BLaER1 (cell line): ENCODE data around the gene DHX30.

Experiments used
- H3K27ac ChIP-seq: shearing (Covaris generic); formaldehyde crosslinking; 2 replicates; pipeline ENCODE4 v1.8.1; 2022
- H3K27me3 ChIP-seq: shearing (Covaris generic); formaldehyde crosslinking; 2 replicates; pipeline ENCODE4 v1.8.1; 2022
- H3K36me3 ChIP-seq: shearing (Covaris generic); formaldehyde crosslinking; 2 replicates; pipeline ENCODE4 v1.8.1; 2022
- H3K4me1 ChIP-seq: shearing (Covaris generic); formaldehyde crosslinking; 2 replicates; pipeline ENCODE4 v1.8.1; 2022
- H3K4me2 ChIP-seq: shearing (Covaris generic); formaldehyde crosslinking; 2 replicates; pipeline ENCODE4 v1.8.1; 2022
- H3K4me3 ChIP-seq: shearing (Covaris generic); formaldehyde crosslinking; 2 replicates; pipeline ENCODE4 v1.8.1; 2022
- H3K9ac ChIP-seq: shearing (Covaris generic); formaldehyde crosslinking; 2 replicates; pipeline ENCODE4 v1.8.1; 2022
- H3K9me3 ChIP-seq: shearing (Covaris generic); formaldehyde crosslinking; 2 replicates; pipeline ENCODE4 v1.8.1; 2022
- H4K20me1 ChIP-seq: shearing (Covaris generic); formaldehyde crosslinking; 2 replicates; pipeline ENCODE4 v1.8.1; 2022
- Cebpa-rat ChIP-seq: shearing (Covaris generic); IDR thresholded peaks from 2 replicates; pipeline ENCODE4 v1.8.1; 2022

The DHX30 gene

DNA sequence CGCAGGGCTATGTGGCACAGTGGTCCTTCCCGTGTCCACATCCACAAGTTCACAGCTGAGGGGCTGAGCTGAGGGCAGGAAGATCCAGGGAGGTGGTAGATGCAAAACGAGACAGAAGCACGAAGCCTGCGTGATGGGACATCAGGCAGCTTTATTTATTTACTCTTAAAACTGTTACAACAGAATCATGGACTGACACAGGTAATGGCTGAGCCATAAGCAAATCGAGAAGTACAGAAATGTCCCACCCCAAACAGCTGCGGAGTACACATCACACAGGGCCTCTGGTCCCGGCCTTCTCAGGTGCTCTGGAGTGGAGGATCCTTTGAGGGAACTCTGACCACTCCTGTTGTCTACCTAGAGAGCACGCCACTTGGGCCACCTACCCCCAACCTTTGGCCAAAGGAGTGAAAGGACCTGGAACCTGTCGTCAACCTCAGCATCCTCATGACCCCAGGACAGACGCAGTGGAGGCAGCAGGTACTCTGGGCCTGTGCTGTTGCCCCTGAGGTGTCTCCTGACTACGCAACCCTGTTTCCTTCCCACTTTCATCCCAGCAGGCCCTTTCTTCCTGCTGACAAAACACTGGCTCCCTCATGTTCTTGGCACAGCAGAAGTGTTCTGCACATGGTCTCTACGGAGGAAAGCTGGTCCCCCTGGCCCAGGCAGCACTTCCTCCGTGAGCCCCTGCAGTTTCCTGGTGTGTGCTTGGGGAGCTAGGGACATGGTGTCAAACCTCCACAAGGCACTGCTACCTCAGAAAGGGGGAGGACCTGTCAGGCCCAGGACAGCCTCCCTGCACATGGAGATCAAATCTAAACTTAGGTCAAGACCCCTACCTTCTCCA lies 47.8 kb downstream of the DHX30 start:
- peak overlapping the region; percentile 75 for H3K27ac ChIP-seq
- H3K27me3 ChIP-seq: no peaks in the 10 kb centered on the region
- peak overlapping the region; percentile 50 for H3K9ac ChIP-seq
- peak overlapping the region; percentile 9; the same call in 1 of the 2 replicates for H3K4me3 ChIP-seq
- peaks cover 48% of the 10 kb centered on the region for H3K4me1 ChIP-seq
- TF ChIP-seq Cebpa-rat: no peak
- H3K4me2 ChIP-seq: peak overlapping the region; percentile 85
- peaks cover 95% of the 10 kb centered on the region for H3K36me3 ChIP-seq
- peaks cover 63% of the 10 kb centered on the region for H4K20me1 ChIP-seq
- H3K9me3 ChIP-seq: no peaks in the 10 kb centered on the region

DNA sequence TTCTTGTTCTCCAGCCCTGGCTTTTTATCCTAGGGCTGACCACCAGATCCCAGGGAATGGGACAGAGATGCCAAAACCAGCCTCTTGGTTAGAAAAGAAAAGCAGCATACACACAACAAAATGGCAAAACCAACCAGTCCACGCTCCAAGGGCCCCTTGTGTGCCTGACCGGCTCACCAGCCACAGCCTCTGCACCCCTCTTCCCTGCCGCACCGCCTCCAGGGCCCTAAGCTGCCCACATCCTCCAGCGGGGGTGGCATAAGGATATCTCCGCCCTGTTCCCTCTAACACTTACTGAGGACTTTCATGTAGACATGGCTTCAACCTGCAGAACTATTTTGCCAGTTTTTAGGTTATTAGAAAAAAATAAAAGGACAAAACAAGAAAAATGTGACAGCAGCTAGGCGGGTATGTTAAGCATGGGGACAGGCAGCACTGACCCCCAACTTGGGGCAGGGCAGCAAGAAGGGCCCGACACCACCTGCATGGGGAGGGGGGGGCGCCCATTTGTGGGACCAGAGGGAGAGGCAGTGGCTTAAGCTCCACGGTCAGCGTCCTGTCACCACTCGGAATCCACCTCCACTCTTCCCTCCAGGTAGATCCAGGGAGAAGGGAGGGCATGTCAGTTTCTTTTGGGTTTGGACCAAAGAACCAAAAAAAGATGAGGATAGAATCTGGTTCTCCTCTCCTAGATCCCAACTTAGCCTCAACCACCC lies 49.1 kb downstream of the DHX30 start:
- TF ChIP-seq Cebpa-rat: no peak
- Histone ChIP-seq H3K27ac (peak overlapping the region; percentile 75; the same call in 1 of the 2 replicates), H3K4me1 (peaks cover 48% of the 10 kb centered on the region), H3K36me3 (peaks cover 95% of the 10 kb centered on the region), H3K4me3 (no peak overlapping the region), H3K9me3 (no peaks in the 10 kb centered on the region), H4K20me1 (peaks cover 51% of the 10 kb centered on the region), H3K4me2 (peak overlapping the region; percentile 85), H3K27me3 (no peaks in the 10 kb centered on the region), H3K9ac (no peak overlapping the region)

DNA sequence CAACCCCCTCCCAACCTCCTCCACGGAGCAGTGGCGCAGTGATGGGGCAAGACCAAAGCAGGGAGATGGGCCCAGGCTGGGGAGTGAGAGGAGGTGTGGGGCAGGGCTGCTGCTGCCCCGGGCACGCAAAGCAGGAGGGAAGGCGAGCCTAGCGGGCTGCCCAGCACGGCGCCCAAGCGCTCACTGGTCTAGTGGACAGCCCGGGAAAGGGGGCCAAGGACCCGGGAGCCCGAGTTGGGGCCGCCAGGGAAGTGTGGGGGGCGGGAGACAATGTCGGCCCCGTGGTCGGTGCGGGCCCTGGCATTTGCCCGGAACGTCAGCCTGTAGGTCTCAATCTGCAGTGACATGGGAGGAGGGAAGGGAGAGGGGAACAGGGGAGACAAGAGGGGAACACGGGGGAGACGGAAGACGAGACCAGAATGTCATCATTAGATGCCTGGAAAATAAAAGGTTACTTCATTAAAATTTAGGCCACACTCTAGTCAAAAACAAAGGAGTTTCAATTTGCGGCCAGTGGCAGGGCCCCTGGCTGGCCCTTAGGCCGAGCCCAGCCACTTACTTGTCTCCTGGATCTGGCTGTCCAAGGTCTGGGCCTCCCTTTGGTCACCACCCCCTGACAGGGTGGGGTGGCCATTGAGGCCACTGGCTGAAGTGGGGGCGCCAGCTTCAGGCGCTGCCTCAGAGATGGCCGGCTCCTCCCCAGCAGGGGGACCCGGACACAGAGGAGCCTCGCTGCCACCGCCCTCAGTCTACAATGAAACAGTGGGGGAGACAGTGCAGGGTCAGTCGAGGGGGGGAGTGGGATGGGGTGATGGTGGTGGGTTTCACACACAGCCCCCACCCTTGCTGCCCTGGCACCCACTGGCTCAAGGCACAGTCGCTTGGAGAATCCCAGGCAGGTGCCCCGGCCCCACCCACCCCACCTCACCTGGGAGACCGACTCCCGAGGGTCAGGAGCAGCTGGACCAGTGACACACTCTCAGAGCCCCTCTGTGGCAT lies 50.0 kb downstream of the DHX30 start:
- Histone ChIP-seq H3K36me3 (peaks cover 95% of the 10 kb centered on the region), H3K9me3 (no peaks in the 10 kb centered on the region), H3K9ac (no peak overlapping the region), H3K4me1 (peaks cover 48% of the 10 kb centered on the region), H3K27me3 (no peaks in the 10 kb centered on the region), H3K4me3 (no peak overlapping the region), H3K4me2 (peak overlapping the region; percentile 85; the same call in 1 of the 2 replicates), H4K20me1 (peaks cover 42% of the 10 kb centered on the region), H3K27ac (no peak overlapping the region)
- no peak for TF ChIP-seq Cebpa-rat

DNA sequence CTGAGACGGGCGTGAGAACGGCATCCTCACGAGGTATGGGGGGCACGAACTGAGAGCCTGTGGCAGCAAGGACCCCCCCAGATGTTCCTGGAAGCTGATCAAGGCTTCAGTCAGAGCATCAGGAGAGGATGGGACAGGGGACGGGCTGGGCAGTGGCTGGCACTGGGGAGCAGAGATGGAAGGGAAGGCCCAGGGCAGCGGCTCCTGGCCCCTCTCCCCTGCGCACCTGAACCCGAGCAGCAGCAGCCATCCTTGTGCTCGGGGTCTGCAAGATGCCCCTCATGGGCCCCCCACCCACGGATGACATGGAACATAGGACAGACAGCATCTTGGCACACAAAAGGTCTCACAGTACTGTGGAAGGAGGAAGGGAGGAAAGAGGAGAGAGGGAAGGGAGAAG lies 51.3 kb downstream of the DHX30 start:
- H3K4me3 ChIP-seq: no peak overlapping the region
- no peaks in the 10 kb centered on the region for H3K27me3 ChIP-seq
- H3K4me1 ChIP-seq: peaks cover 35% of the 10 kb centered on the region
- no peak overlapping the region for H3K9ac ChIP-seq
- peaks cover 29% of the 10 kb centered on the region for H4K20me1 ChIP-seq
- peaks cover 93% of the 10 kb centered on the region for H3K36me3 ChIP-seq
- H3K9me3 ChIP-seq: no peaks in the 10 kb centered on the region
- H3K27ac ChIP-seq: no peak overlapping the region
- TF ChIP-seq Cebpa-rat: no peak
- no peak overlapping the region for H3K4me2 ChIP-seq

DNA sequence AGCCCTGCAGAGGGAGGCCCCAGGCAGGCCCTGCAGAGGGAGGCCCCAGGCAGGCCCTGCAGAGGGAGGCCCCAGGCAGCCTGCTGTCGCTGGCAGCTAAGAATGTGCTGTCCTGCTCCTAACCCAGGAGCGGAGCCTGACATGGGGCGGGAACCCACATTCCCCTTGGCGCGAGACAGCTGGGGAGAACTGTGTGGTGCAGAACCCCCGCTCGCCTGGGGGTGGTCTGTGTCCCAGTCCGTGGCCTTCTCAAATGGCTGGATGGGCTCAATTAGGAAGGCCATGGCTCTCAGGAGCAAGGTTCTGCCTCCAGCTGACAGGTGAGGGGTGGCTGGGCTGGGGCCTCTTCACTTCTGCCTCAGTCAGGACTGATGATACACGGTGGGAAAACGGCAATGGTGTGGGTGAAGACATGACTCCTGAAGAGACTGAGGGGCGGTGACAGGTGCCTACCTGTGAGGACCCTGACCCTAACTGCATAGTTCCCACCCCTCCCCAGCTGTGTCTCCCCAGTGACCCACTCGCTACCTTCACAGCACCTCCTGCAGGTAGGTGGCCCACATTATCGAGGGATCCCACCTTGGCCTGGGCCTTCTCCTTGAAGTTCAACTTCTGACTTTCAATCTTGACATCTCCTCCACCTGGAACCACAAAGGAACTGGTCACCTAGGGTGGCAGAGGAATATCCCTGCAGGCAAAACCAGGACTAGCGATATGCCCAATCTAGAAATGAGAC lies 52.0 kb downstream of the DHX30 start:
- peaks cover 90% of the 10 kb centered on the region for H3K36me3 ChIP-seq

DNA sequence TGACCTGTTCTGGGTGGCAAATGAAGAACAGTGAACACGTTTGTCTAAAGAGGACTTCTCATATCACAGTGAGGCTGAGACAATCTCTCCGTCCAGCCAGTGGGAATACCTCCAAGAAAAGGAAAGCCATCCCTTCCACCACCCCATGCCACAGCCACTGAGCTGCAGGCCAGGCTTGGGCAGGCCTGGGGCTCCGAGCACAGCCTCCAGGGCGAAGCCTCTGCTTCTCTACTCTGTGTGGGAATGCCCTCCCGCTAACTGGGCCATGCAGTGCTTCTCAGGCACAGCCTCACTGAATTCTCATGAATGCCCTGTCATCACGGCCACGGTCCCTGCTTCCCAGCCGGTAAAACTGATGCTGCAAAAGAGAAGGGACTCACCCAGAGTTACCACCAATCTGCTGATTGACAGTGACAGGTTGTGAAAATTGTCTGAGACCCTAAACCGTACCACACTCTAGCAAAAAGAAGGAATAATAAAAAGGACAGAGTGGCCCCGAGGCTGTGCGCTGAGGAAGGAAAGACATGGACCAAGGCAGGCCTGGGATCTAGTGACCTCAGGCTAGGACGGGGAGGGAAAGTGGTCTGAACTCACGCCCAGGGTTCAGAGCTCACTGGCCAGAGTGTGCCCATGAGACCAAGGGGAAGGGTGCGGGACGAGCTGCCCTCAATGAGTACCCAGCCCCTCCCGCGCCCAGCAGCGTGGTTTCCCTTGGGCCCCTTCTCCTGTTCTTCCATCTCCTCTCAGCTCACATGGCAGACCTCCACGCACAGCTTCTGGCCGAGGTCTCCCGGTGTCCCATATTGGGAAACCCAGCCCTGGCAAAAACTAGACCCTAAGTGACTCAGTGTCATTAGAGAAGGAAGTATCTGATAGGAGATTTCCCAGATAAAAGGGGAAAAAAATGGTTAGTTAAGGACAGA lies 52.8 kb downstream of the DHX30 start:
- Histone ChIP-seq H4K20me1 (peaks cover 14% of the 10 kb centered on the region), H3K4me3 (no peak overlapping the region), H3K27me3 (no peaks in the 10 kb centered on the region), H3K27ac (no peak overlapping the region), H3K4me1 (peaks cover 21% of the 10 kb centered on the region), H3K4me2 (no peak overlapping the region), H3K9me3 (no peaks in the 10 kb centered on the region), H3K9ac (no peak overlapping the region), H3K36me3 (peaks cover 90% of the 10 kb centered on the region)
- no peak for TF ChIP-seq Cebpa-rat

More for the DNA sequence above, 52.0 kb downstream of the DHX30 start:
- TF ChIP-seq Cebpa-rat: no peak
- Histone ChIP-seq H3K4me3 (no peak overlapping the region), H3K9me3 (no peaks in the 10 kb centered on the region), H3K9ac (no peak overlapping the region), H3K27ac (no peak overlapping the region), H4K20me1 (peaks cover 22% of the 10 kb centered on the region), H3K4me1 (peaks cover 29% of the 10 kb centered on the region), H3K27me3 (no peaks in the 10 kb centered on the region), H3K4me2 (no peak overlapping the region)

DNA sequence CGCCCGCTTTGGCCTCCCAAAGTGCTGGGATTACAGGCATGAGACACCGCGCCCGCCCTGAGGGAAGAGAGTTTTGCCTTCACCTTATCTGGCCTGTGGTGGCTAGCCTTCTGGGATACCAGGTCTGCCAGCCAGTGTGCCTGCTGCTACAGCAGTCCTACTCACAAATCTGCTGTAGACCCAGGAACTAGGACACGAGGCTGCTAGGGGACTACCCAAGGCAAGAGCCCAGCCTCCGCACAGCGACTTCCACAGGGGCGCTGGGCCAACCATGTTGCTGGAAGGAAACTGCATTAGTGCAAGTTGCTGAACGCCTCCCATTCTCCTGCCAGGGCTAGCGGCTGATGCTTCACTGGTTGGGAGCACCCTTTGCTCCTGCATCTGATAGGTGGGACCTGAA lies 53.7 kb downstream of the DHX30 start:
- H3K27me3 ChIP-seq: no peaks in the 10 kb centered on the region
- H3K27ac ChIP-seq: no peak overlapping the region
- no peak for TF ChIP-seq Cebpa-rat
- no peak overlapping the region for H3K4me3 ChIP-seq
- no peak overlapping the region for H3K4me2 ChIP-seq
- H3K36me3 ChIP-seq: peaks cover 90% of the 10 kb centered on the region
- peaks cover 4% of the 10 kb centered on the region for H4K20me1 ChIP-seq
- H3K9me3 ChIP-seq: no peaks in the 10 kb centered on the region
- H3K9ac ChIP-seq: no peak overlapping the region
- peaks cover 11% of the 10 kb centered on the region for H3K4me1 ChIP-seq

DNA sequence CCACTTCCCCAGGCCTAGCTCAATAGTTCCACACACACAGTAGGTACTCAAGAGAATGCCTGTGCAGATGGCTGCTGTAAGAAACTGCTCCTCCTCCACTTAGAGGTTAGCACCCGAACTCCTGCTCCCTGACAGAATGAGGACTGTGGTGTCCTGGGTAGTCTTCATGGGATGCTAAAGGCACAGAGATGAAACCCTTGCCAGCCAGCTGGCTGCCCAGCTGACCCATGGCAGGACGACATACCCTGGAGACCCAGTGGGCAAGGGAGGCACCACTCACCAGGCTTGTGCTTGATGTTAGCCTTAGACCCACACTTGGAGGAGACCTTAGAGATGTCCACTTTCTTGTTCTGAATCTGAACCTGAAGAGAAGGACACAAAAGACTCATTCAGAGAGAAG lies 54.2 kb downstream of the DHX30 start:
- Histone ChIP-seq H3K9me3 (no peaks in the 10 kb centered on the region), H3K4me3 (no peak overlapping the region), H3K36me3 (peaks cover 88% of the 10 kb centered on the region)

More for the DNA sequence above, 54.2 kb downstream of the DHX30 start:
- no peaks in the 10 kb centered on the region for H3K27me3 ChIP-seq
- H3K27ac ChIP-seq: no peak overlapping the region
- no peak overlapping the region for H3K4me2 ChIP-seq
- H4K20me1 ChIP-seq: no peaks in the 10 kb centered on the region
- H3K9ac ChIP-seq: no peak overlapping the region
- H3K4me1 ChIP-seq: peaks cover 6% of the 10 kb centered on the region
- no peak for TF ChIP-seq Cebpa-rat
